H1 (cell line): ENCODE measurements around the gene SLC39A11. TPM values are rescaled to one million over a fixed set of nuclear protein-coding genes. Genes with fewer than 3 reads are reported as not detected.

ENCODE experiments used
- ATF2 ChIP-seq: IDR thresholded peaks from 2 replicates; pipeline ENCODE4 v1.6.1; 2012; ENCODE audit warnings: low read length, inconsistent platforms
- ATF3 ChIP-seq: IDR thresholded peaks from 2 replicates; pipeline ENCODE4 v1.6.1; 2011; ENCODE audit warnings: low read depth, mild to moderate bottlenecking, low read length; ENCODE audit not compliant: insufficient read depth
- BCL11A ChIP-seq, 2 experiments: IDR thresholded peaks; one replicate each; pipeline ENCODE4 v1.6.1; 2011; ENCODE audit warnings: low read depth in 2 of 2, low read length in 2 of 2, mild to moderate bottlenecking in 2 of 2
- CEBPB ChIP-seq: IDR thresholded peaks from 2 replicates; pipeline ENCODE4 v1.6.1; 2012; ENCODE audit warnings: low read depth, low read length
- CHD2 ChIP-seq: IDR thresholded peaks from 2 replicates; pipeline ENCODE4 v1.6.1; 2012; ENCODE audit warnings: low read length, improper control_type of control experiment
- RAD21 ChIP-seq, 2 experiments: IDR thresholded peaks in 1 of 2; conservative IDR thresholded peaks in 1 of 2; 2 replicates each; pipeline ENCODE4 v1.6.1; 2011; ENCODE audit warnings: low read depth in 2 of 2, low read length in 2 of 2, improper control_type of control experiment in 1 of 2, inconsistent platforms in 1 of 2, mild to moderate bottlenecking in 1 of 2, moderate library complexity in 1 of 2
- SP2 ChIP-seq: IDR thresholded peaks from 2 replicates; pipeline ENCODE4 v1.6.1; 2012; ENCODE audit warnings: mild to moderate bottlenecking, low read length, inconsistent platforms
- TBP ChIP-seq: IDR thresholded peaks from 2 replicates; pipeline ENCODE4 v1.6.1; 2011; ENCODE audit warnings: low read depth, low read length, improper control_type of control experiment
- TCF12 ChIP-seq: IDR thresholded peaks from 2 replicates; pipeline ENCODE4 v1.6.1; 2011; ENCODE audit warnings: low read depth, mild to moderate bottlenecking, low read length
- YY1 ChIP-seq: IDR thresholded peaks from 2 replicates; pipeline ENCODE4 v1.6.1; 2011; ENCODE audit warnings: low read depth, mild to moderate bottlenecking, low read length
- polyA plus RNA-seq, 7 experiments: library from polyadenylated mRNA; depleted of rRNA in 3 of 7; stranded (reverse) in 5 of 7; unstranded in 2 of 7; fragments of >200 nt in 5 of 7; fragments of 200-250 nt in 2 of 7; gene quantifications; 1 replicate in 5 of 7; 2 replicates in 1 of 7; 4 replicates in 1 of 7; pipeline versions ENCODE4 v1.2.1 to v1.2.3, GENCODE V29; 2011 to 2013; ENCODE audit warnings: missing spikeins in 2 of 7, mixed read lengths in 2 of 7
- total RNA-seq: library from RNA; stranded (reverse); fragmentation: NEBNext Ultra II Directional; extraction: Animal tissue kit (Norgen Biotek cat#: 25700); gene quantifications from 2 replicates; pipeline ENCODE4 v1.2.1, GENCODE V29; 2021

SLC39A11 gene
- total and polyA plus RNA-seq, 2 of the 8 experiments (the other 6 are each of a cell fraction or from before 2014, with no cell fraction given): 12.2 to 19.6 TPM

GRCh38 chr17:72661945-72662826 is 430.3 kb downstream of the SLC39A11 start (continued):
- TF ChIP-seq ATF2: no peak
- TF ChIP-seq YY1: no peak
- TF ChIP-seq ATF3: no peak
- no peak for TF ChIP-seq TCF12
- TF ChIP-seq CHD2: no peak
- TF ChIP-seq CEBPB: no peak
- no peak for TF ChIP-seq RAD21 (IDR thresholded peaks at IDR 0.05 in 1 of 2, conservative IDR thresholded peaks at IDR 0.05 in 1 of 2; ENCODE audit: low read depth in 2 of 2, low read length in 2 of 2)
- TF ChIP-seq TBP: no peak
- TF ChIP-seq BCL11A (IDR thresholded peaks at IDR 0.05; ENCODE audit: low read depth in 2 of 2, low read length in 2 of 2): no peak
- no peak for TF ChIP-seq SP2
